GM11168 (cell line): ENCODE results near the gene NT5C3A.
"Not testable (repeated sequence)": the region's sequence is repeated elsewhere in the genome, so short reads cannot be mapped to it uniquely, and the experiment has no call there.

Source experiments
- in situ Hi-C: fragments of 300-500 bp; cut with MboI; formaldehyde crosslinking; loops from one replicate; pipeline ENCODE4 v1.12.0; 2022; ENCODE audit warnings: low sequenced_read_pairs; ENCODE audit not compliant: unreplicated experiment

The NT5C3A gene

DNA sequence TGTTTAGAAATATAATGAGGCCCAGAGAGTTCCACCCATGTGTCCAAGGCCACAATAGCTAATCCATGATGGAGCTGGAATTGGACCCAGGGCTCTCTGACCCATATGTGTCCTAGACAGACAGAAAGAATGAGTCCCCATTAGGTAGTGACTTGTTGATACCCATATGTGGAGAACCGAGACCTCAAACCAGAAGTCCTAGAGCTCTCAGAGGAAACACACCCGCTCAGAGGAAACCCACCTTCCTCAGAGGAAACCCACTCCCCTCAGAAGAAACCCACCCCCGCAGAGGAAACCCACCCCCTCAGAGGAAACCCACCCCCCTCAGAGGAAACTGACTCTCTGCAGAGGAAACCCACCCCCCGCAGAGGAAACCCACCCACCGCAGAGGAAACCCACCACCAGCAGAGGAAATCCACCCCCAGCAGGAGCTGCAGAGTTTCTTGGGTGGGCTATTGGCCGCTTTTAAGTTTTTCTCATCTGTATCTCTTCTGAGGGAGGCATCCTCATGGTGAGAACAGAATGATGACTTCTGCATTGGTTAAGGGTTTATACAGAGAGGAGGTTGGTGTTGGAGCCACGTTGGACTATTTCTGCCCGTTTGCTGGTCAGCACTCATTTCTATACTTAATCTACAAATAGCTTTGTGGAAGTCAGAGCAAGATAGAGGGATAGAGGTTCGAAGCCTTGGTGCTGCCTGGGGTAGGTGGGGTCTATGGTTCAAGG is 70.4 kb downstream of the NT5C3A start:
- in situ Hi-C loops, result not testable (repeated sequence)

DNA sequence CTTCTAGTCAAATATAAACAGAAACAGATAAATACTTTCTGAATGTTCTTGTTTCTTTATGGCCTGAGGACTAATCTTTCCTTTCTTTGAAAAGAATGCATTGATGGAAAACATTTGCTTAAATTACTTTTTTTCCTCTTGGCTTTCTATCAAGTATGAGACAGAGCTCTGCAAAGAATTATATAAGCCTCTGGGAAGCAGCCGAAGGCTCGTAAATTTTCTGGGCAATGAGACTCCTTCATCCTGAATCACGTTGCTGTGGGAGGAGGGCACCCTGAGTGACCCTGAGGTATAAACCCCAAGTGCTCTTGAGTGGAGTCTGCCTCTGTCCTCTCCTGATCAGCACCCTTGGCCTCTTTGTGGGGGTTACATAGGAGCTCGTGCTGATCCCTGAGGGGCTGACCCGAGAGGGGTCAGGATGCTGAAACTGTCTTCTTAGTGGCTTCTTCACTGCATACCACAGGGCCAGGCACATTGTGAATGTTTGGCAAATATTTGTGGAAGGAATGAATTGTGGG is 71.4 kb downstream of the NT5C3A start:
- in situ Hi-C loops, result not testable (repeated sequence)

DNA sequence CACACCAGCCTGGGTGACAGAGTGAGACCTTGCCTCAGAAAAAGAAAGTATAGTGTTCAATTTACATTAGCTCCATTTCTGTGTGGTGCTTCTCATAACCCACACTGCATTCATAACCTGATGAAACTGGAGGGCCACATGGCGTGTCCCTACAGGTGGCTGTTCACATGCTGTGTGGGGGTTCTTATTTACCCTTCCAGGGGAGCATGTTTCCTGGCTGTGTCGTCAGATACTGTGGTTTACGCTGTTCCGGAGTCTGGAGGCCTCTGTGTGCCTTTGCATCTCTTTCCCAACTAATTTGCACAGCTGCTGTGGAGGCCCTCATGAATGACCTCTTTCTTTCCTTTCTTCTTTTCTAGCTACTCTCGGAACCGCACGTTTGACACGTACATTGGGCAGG is 74.4 kb downstream of the NT5C3A start:
- in situ Hi-C loops, result not testable (repeated sequence)

DNA sequence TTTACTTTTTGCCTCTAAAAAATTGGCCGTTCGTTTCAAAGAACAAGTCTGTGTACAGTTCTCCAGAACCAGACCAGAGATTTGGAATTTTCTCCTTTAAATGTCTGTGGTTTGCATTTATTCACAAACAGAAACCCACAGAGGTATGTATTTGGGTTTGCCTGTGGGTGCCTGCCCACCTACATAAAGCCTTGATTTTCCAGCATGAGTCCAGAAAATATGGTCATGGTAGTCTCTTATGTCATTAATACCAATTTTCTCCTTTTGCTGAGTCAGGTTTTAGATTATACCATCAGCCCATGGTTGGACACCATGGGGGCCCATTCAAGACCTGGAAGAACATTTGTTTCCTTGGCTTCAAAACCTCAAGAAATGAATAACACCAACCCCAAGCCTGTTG is 82.7 kb downstream of the NT5C3A start:
- in situ Hi-C loops, result not testable (repeated sequence)

DNA sequence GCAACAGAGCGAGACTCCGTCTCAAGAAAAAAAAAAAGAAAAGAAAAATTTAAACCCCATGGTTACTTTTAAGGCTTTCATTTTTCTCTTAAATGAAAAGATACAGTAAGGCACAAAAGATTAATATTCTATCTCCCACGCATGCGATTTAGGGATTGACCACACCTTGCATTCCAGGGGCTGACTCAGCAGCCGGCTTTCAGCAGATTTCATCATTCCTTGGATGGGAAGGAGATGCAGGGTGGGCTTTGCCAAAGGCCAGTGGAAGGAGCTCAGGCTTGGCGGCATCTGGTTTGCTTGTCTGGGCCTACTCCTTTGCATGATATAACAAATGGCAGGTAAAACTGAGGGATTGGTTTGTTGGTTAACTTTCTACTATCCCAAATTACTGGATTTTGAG is 83.3 kb downstream of the NT5C3A start:
- in situ Hi-C loops, result not testable (repeated sequence)

DNA sequence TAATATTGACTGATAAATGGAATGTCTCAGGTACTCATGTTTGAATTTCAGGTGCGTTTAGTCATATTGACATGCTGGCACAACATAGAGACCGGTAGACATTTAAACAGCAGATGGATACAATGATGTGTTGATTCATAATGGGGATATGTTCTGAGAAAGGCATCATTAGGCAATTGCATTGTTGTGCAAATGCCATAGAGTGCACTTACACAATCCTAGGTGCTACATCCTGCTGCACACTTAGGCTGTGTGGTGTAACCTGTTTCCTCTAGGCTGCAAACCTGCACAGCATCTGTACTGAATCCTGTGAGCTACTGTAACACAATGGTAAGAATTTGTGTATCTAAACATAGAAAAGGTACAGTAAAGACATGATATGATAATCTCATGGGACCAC is 85.4 kb downstream of the NT5C3A start:
- in situ Hi-C loops, result not testable (repeated sequence)

DNA sequence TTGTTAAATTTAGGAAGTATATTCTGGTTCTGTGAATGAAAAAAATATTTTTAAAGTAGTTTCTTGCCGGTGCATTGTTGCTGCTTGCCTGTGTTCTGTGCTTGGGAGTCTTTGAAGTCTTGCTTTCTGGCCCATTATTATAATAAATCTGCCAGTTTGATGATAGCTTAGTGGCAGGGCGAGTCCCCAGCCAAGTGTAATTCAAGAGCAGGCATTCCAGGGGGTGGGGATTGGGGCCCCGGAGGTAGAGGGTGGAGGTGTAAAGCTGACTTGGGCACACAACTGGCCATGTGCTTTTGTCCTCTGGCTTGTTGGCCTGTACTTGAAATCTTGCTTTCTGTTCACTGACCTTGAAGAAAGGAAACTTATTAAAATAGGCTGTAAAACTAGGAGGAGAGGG is 90.6 kb downstream of the NT5C3A start:
- in situ Hi-C loops, result not testable (repeated sequence)

DNA sequence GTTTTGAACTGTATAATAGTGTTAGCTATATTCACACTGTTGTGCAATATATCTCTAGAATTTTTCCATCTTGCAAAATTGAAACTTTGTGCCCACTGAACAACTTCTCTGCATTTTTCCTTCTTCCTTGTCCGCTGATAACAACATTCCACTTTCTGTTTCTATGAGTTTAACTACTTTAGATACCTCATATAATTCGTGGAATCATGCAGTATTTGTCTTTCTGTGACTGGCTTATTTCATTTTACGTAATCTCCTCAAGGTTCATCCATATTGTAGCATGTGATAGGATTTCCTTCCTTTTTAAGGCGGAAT is 95.4 kb downstream of the NT5C3A start:
- in situ Hi-C loops, result not testable (repeated sequence)

DNA sequence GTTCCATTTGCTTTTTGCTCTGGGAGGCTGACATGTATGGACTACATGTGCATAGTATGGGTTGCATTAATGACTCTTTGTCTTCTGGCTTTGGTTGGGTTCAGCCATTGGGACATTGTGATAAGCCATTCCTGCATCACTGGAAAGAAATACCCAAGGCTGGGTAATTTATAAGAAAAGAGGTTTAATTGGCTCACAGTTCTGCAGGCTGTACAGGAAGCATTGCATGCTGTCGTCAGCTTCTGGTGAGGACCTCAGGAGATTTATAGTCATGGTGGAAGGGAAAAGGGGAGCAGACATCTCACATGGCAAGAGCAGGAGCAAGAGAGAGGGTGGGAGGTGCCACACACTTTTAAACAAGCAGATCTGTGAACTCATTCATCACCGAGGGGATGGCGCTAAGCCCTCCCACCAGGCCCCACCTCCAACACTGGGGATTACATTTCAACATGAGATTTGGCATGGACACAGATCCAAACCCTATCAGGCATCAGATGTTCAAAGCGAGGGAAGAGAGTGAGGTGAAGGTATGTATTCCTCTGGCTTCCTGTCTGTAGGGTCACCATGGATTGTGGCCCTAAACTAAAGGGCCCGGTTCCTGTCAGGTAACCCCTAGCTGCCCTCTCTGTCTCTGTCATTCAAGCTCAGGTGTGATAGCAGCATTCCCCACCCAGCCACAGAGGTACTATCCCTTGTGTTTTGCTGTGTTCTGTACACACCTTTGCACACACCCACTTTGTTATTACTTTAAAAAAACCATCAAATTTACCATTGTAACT is 95.9 kb downstream of the NT5C3A start:
- in situ Hi-C loops, result not testable (repeated sequence)

DNA sequence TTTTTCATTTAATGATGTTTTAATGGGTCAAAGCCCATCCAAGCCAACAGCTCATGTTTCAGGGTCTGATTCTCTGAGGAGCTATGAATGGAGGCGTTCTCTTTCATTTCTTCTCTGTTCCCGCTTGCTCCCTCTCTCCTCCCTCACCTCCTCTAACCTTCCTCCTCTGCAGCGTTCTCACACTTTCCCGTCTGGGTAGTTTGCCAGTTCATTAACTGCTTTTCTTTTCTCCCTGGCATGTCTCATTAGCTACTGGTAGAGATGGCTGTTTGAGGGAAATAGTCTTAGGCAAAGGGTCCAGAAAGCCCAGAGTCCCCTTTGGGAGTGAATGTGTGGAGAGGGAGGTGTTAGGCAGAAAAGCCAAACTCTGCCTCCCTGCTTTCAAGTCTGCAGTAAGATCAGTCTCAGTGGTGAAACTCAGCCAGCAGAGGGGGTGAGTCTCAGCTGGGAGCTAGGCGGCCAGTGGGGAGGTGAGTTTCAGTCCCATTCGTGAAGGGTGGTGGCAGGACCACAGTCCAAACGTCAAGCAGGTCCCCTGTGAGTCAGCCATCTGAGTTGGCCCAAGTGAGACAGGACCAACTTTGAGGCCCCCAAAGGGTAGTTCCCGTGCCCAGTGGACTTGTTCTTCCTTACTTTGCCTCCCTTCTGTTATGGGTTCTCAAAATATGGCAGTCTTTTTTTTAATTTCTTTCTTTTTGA is 98.0 kb downstream of the NT5C3A start:
- in situ Hi-C loops, result not testable (repeated sequence)
